LNCAP (cell line): Measurements from ENCODE around the gene STPG3.

Experiments used
- TF ChIP-seq, protein P1 (sequence below): fragments of 450-650 bp; IDR thresholded peaks from 2 replicates; pipeline ENCODE4 v1.5.1; 2017; ENCODE audit warnings: mild to moderate bottlenecking

Gene STPG3

DNA sequence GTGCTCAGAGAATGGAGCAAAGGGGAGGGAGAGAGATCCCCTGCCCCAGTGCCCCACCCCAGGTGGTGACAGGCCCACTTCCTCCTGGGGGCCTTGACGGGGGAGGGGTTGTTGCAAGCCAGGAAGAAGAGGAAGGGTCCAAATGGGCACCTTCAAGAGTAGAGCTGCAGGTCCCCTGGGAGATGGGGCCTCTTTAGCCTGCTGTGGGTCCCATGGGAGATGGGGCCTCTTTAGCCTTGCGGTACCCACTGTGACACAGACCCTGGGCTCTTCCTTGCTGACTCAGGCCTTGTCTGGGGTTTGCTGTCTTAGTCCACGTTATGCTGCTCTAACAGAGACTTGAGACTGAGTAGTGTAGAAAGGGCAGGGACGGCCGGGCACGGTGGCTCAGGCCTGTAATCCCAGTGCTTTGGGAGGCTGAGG is 16.9 kb downstream of the STPG3 start:
- TF ChIP-seq, protein P1, sequence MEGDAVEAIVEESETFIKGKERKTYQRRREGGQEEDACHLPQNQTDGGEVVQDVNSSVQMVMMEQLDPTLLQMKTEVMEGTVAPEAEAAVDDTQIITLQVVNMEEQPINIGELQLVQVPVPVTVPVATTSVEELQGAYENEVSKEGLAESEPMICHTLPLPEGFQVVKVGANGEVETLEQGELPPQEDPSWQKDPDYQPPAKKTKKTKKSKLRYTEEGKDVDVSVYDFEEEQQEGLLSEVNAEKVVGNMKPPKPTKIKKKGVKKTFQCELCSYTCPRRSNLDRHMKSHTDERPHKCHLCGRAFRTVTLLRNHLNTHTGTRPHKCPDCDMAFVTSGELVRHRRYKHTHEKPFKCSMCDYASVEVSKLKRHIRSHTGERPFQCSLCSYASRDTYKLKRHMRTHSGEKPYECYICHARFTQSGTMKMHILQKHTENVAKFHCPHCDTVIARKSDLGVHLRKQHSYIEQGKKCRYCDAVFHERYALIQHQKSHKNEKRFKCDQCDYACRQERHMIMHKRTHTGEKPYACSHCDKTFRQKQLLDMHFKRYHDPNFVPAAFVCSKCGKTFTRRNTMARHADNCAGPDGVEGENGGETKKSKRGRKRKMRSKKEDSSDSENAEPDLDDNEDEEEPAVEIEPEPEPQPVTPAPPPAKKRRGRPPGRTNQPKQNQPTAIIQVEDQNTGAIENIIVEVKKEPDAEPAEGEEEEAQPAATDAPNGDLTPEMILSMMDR = no peak

DNA sequence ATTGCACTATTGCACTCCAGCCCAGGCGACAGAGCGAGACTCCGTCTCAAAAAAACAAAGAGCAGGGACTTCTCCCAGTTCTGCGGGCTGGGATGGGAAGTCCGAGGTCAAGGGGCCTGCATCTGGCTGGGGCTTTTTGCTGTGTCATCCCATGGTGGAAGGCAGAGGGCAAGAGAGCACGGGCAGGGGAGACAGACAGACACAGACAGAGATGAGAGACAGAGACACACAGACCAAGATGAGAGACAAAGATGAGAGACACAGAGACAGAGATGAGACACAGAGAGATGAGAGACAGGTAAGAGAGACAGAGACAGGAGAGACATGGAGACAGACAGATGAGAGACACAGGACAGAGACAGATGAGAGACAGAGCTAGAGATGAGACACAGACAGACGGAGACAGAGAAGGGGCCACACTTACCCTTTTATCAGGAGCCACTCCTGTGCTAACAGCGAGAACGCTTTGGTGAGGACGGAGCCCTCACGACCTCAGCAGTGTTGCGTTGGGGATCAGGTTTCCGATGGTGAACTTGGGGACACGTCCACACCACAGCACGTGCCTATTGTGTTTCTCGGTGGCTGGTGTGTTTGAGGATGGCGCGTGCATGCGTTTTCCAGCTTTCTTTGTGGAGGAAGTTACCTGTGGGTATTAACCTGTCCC is 17.6 kb downstream of the STPG3 start:
- TF ChIP-seq, protein P1 = no peak

DNA sequence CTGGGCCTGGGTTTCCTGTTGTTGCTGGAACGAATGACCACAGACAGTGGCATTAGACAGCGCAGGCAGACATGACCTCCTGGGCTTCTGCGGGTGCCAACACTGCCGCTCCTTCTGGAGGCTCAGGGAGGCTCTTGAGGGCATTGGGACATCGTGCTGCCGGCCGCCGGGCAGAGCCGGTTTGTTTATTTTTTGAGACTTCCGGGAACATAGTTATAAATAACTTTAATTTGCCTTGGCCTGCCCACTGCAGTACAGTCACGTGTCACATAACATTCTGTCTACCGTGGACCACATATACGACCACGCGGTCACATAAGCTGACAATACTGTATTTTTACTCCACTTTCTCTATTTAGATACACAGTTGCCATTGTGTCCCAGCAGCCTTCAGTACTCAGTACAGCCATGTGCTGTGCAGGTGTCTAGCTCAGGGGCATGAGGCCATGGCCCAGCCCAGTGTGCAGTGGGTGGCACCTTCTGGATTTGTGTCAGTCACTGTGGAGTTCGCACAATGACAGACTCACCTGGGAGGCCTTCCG is 18.2 kb downstream of the STPG3 start:
- TF ChIP-seq, protein P1 = no peak

DNA sequence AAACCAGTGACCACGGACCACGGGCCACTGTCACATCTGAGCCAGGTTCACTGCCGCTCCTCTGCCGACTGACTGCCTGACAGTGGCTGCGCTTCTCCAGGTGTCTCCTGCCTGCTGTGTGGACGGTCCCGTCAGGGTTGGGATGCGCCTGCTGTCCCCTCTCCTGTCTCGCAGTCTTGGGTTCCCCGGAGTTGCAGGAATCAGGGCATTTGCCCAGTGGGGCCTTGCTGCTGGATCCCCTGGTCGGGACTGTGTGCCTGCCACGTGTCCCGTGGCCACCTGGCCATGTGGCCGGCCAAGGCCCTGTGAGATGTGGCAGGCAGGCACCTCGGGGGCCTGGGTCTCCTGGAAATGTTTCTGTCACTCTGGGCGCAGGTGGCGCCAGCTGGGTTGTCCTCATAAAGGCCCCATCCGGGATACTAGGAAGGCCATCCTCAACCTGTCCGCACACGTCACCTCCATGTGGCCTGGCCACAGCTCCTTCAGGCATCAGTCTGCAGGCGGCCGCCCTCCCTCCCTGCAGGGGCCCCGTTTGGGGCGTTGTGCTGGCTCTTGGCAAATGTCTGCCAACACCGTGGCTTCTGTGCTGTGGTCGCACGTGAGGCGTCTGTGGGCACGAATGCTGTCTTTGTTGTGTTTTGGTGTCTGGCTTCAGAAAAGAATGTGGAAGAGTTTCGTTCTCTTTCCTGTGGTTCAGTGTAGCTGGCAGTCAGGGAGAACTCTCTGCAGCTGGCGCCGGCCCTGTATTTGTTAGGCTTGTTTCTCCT is 20.0 kb downstream of the STPG3 start:
- TF ChIP-seq, protein P1 = no peak

DNA sequence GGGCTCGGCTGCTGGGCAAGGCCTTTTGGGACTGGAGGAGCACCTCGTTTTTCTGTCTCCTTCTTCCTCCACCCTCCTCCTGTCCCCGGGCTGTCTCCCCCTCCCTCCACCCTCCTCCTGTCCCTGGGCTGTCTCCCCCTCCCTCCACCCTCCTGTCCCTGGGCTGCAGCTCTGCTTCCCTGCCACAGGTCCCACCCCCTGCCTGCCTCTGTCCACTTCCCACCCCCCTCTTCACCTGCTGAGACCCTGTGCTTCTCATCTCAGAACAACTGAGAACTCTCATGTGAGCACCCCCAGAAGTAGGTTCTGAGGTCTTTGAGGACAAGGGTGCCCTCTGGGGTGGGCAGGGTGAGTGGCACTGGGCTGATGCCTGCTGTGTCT is 20.6 kb downstream of the STPG3 start:
- TF ChIP-seq, protein P1 = no peak

DNA sequence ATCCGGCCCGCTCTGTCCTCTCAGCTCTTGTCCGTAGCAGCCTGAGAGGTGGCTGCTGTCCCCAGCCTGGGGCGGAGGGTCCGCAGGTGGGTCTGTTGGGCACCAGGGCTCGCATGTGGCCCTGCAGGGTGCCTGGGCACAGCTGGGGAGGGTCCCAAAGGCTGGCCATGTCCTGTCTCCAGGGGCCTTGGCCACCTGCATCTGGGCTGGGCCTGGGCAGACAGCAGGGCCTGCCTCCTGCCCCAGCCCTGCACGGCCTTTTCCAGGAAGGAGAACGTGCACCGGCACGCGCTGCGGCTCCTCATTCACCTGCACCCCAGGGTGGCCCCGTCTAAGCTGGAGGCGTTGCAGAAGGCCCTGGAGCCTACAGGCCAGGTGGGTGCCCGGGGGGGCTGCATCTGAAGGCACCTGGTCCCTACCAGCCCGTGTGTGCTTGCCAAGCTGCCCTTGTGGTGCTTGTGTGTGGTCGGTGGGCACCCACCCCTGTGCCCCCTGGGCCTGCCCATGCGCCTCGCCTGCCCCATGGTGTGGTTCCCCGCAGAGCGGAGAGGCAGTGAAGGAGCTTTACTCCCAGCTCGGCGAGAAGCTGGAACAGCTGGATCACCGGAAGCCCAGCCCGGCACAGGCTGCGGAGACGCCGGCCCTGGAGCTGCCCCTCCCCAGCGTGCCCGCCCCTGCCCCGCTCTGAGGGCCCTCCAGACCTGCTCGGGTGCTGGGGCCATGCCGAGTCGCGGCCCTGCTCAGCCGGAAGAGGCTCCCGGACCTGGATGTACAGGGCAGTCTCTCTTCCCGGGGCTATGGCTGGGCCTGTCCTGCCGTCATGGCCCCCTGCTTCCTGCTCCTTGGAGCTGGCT is 21.4 kb downstream of the STPG3 start:
- TF ChIP-seq, protein P1 = no peak

DNA sequence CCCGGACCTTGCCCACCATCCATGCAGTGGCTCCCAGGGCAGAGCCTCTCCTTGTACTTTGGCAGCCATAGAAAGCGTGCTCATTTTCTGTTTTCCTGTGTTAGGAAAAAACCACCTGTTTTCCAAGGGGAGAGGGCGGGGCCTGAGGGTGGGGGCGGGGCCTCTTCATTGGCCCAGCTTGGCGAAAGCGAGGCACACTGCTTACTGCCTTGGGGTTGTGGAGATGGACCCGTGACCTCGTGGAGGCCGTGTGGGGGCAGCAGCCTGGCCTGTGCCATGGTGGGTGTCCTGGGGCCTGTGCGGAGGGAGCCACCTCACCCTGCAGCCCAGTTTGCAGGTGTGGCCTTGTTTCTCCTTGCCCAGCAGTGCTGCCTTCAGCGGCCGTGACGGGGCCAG is 22.0 kb downstream of the STPG3 start:
- TF ChIP-seq, protein P1 = no peak
